ENCODE data around the gene KMT5C.

KMT5C gene

DNA sequence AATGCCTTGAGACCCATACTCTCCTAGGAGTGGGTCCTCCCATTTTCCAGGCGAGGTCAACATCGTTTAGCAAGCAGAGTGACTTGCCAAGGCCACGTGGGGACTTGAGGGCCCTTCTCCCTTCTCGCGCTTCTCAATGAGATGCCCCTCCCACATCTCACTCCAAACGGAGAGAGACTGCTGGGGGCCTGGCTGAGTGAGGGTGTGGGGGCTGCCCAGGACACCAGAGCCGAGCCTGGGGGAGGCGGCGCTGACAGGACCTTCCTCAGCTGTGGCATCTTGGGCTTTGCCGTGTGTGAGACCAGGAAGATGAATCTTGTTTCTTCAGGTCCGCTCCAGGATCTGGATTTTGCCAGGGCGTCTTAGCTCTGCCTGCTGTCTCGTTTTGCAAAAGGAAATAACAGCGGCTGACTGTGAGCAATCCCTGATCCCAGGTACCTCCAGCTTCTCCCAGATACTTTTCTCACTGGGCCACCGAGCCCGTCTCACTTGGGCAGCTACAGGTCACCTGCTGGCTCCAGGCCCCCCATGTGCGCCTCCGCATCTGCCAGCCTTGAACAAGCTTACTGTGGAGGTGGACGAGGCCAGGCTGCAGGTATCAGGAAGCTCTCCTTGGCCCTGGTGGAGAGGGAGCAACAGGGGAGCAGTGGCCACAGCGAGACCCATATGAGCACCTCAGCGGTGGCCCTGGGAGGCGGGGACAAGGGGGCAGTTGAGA, 8.8 kb downstream of the KMT5C start:
- no peak for DNase-seq

DNA sequence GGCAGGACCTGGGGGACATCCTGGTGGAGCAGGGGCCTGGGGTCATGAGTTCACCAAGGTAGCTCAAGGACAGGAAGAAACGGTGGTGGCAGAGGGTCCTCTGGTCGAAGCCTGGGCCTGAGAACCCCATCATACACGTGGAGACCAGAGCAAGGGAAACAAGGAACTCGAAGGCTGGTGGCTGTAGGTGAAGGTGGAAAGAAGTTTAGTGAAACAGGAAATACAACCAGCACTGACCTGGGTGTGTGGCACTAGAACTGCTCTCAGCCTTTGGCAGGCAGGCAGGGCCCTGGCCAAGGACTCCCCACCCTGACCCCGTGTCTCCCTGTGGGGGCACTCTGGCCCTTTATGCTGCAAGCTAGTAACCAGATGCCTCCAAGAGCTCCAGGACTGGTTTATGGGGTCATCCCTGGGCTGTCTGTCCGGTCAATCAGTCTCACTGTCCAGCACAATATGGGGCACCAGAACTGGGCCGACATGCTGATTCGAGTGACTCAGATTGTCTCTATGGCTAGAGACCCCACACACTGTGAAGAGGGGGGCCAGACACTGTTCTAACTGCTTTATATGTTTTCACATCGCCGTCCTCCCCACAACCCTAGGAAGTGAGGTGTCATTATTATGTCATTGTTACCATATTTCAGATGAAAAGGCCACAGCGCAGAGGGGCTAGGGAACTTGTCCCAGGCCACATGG, 11.1 kb downstream of the KMT5C start:
- DNase-seq = no peak

DNA sequence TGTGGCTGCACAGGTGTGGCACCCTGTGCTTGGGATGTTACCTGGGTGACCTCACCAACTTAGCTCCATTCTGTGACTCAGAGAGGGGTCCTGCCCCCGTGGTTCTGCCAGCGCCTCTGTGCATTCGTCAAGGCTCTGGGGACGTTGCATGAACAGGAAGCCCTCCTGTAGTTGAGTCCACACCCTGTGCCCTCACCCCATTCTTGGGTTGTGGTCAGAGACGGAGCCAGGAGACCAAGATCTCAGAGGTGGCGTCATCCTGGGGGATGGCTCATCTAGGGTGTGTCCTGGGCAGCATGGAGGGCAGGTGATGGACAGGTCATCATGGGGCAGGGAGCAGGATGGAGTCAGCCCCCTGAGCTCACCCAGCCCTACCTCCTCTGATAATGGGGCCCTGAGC, 12.4 kb downstream of the KMT5C start:
- DNase-seq = no peak

DNA sequence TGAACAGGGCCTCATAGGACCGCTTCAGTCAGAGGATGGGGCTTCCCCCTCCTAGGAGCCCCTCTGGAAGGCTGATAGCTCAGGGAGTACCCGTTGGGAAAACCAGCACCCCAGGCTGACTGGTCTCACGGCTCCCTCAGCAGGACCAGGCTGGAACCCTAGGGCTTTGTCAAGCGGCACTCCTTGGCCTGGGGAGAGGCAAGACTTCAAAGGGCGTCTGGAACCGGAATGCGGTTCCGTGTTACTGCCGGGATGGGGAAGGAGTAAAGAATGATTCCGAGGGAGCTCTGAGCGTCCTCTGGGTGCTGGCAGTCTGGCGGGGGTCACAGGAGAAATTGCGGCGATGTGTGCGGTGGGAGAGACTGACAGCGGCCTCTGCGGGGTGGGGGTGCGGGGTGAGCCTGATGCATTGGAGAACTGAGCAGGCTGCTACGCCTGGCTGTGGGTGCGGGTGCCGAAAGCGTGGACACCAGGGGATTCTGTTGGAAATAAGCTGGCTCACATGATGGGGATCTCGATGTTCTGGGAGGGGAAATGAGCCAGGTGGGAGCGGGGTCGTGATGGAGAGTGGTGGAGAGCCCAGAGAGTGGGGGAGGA, 13.0 kb downstream of the KMT5C start:
- no peak for DNase-seq

DNA sequence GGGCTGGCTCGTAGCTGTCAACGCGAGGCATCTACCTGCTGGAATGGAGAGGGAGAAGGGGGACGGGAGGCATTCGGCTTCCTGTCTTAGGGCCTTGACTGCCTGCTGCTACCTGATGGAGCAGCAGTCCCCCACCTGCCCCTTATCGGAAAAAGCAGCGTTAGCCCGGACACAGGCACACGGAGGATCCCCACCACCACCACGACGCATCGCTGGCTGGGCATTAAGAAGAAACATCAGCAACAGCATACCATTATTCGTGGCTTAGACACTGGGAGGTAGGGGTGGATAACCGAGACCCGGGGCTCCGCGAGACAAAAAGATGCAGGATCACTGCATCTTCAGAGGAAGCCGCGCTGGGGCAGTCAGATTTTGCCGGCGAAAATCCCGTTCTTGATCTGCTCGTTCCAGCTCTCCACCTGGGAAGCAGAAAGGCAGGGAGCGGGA, 13.7 kb downstream of the KMT5C start:
- DNase-seq = no peak

DNA sequence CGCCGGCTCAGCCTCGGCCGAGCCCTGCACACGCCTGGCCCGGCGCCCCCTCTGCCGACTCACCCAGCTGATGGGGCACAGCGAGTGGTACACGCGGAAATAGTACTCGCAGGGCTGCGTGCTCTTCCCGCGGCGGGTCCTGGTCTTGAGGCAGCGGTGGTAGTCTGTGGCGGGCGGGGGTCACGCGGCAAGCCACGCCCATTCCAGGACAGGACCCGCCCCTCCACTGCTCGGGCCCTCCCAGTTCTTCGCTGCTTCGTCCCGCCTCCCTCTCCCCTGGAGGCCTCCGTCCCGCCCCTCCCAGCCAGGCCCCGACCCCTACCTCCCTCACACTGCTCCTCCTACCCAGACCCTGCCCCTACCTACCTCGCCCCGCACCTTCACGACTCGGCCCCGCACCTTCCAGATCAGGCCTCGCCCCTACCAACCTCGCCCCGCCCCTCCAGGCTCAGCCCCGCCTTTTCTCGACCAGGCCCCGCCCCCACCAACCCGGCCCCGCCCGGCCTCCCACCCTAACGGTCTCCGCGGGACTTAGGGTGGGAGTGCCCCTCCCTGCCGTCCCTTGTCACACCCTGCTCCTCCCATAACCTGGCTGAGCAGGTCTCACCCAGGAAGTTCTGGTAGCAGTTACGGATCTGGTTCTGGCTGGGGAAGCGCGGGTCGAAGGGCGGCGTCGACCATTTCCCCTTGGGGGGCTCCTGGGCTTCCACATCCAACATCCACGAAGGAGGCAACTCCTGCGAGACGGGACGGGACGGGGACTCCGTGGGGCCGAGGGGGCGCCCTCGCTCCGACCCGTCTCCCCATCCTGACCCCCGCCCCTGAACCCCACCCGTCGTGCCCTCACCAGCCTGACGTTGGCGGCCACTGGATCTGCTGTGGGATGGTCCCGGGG, 14.4 kb downstream of the KMT5C start:
- peak; percentile 54 for DNase-seq

DNA sequence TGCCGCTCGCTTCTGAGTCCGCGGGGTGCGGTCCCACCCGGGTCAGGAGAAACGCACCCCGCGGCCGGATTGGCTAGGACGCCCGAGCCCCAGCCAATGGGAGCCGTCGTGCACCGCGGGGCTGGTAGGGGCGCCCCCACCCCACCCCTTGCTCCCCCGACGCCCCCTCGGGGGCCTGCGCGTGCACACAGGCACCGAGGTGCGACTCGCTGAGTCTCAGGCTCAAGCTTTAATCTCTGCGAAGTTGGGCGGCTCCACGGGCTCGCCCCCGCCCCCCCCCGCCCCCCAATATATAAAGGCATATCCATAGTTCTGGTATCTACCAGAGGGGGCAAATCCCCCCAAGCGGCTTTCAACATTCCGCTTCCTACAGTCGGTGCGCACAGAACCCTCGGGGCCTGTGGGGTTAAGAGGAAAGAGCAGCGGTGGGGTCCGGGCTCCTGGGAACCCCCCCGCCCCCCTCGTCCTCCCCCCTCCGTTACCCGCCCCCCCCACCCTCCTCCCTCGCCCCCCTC, 15.1 kb downstream of the KMT5C start, which contains the start of gene COX6B2:
COX6B2 (minus strand) TSS at position 22 of the 515 bp plus-strand sequence. CDS start 198 bp downstream, outside the sequence.
- no peak for DNase-seq

DNA sequence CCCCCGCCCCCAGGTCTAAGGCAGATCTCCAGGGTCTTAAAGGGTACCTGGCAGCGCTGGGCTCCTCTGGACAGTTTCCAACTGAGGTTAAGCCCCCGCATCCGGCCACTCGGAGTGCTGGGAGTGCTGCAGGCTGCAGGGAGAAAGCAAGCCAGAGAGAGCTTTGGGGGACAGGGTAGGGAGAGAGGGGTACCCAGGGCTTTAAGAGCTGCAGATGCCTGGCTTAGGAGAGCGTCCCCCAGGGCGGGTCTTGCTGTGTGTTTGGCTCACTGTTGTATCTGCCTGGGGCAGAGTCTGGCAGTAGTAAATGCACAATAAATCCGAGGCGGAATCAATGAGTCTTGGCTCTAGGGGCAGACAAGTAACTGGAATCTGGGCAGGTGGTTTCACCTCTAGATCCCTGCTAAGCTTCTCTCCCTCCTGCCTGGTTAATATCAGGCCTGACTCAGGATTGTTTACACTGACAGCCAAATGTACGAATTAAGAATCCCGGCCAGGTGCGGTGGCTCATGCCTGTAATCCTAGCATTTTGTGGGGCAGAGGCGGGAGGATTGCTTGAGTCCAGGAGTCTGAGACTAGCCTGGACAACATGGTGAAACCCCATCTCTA, 15.6 kb downstream of the KMT5C start:
- DNase-seq = no peak

DNA sequence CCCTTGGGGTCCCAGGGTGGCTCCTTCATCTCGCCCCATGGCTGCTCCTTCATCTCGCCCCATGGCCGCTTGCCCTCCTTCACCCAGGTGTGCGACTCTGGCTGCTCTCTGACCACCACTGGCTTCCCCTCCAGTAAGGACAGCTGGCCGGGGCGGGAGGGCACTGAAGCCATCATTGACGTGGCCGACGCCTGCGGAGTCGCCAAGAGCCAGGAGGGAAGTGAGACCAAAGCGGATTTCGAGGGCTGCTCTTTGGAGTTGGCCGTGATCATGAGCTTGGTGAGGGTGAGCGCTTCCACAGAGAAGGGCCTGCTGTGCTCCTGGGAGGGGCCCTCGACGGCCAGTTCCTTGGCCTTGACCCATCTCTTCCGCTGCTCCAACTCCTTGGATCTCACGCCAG, 18.8 kb downstream of the KMT5C start:
- DNase-seq = no peak

DNA sequence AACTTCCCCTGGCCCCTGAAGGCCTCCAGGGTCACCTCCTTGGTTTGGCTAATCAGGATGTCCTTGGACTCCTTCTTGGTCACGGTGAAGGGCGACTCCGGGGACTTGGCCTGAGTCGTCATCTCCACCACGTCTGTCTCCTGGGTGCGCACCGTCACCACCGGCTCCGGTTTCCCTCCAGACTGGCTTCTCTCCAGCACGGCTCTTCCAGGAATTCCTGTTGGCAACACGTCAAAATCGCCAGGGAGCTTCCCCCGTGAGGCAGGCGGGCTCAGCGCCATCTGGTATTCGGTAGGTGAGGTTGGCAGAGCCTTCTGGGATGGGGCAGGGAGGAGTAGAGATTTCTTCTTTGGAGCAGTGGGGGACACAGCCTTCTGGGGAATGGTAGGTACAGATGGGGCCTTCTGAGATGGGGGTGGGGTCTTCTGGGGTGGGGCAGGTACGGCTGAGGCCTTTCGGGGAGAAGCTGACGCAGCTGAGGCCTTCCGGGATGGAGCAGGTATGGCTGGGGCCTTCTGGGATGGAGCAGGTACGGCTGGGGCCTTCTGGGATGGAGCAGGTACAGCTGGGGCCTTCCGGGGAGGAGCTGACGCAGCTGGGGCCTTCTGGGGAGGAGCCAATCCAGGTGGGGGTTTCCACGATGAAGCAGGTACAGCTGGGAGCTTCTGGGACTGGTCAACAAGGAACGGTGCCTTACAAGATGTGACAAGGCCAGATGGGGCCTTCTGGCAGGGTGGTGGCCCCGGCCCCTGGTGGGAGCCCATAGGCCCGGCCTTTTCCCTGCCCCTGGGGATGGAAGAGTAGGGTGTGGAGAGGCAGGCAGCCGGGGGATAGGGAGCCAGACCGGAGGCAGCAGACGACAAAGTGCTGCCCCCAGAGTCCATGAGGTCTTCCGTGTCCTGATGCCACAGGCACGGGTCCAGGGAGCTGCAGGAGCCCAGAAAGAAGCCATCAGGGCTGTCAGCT, 19.6 kb downstream of the KMT5C start:
- DNase-seq = no peak

DNA sequence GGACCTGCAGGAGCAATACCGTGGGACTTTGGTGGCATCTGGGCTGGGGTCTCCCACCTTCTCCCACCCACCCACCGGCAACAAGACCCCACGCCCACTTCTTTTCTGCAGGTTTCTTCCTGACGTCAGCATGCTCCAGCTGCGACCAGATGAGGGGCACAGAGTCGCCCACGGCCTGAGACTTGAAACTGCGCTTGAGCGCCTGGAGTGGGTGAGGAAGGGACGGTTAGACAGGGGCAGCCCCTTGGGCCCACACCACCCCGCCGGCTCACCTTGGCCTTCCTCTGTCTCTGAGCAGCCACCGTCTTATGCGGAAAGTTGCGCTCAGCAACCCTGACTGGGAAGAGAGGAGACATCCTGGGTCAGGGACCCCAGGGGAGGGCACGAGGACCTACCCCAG, 21.2 kb downstream of the KMT5C start:
- DNase-seq = no peak

DNA sequence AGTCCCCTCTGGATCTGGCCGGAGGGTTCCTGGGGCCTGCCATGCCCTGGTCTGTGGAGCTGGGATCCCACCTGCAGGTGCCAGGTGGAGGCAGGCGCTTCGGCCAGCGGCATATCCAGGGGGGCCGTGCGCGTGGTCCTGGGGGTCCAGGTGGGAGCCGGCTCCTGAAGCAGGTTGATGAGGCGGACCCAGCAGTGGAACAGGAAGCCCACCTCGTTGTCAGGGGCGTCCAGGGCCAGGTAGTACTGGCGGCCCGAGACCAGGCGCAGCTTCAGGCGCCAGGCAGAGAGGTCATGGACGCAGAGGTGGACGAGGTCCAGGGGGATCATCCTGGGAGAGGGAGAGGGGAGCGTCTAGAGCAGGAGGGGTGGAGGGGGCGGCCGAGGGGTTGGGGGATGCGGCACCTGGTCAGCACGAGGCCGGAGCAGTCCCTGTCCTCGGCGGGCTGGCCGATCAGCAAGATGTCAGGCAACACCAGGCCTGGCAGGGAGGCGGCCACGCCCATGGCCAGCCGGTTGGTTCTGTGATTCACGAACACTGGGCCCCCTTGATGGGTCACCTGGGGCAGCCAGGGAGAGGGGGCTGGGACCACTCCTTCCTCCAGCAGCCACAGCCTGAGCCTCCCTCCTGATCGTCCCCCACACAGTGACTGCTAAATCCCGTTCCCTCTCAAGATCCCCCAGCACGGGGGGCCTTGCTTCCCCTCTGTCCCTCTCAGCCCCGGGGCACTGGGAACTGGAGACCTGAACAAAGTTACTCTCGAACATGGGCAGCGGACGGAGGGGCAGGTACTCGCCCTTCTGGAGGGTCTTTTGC, 22.7 kb downstream of the KMT5C start:
- no peak for DNase-seq

DNA sequence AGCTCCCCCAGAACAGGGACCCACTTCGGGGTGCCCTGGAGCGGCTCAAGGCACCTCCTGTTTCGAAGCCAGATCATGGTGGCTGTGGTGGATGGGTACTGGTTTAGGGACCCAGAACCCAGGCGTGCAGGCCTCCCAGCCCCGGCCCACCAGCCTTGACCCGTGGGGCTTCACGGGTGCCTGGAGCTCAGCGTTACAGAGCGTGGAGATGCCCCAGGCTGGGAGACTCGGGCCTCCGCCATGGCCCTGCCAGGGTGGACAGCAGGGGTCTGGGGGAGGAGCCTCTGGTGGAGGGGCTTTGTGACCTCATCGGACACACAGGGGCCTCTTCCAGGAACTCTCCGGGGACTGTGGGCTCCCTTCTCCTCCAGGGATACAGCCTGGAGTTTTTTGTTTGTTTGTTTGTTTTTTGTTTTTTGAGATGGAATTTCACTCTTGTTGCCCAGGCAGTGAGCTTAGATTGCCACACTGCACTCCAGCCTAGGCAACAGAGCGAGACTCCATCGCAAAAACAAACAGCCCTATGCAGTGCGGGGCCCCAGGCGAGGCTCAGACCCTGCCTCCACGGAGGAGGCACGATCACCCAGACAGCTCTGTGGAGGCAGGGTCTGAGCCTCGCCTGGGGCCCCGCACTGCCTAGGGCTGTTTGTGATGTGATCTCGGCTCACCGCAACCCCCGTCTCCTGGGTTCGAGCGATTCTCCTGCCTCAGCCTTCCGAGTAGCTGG, 23.5 kb downstream of the KMT5C start, which contains the start of gene GARIN5B:
GARIN5B (minus strand) TSS at position 271 of the 727 bp plus-strand sequence; CDS start at position 77, 194 bp downstream.
- no peak for DNase-seq

DNA sequence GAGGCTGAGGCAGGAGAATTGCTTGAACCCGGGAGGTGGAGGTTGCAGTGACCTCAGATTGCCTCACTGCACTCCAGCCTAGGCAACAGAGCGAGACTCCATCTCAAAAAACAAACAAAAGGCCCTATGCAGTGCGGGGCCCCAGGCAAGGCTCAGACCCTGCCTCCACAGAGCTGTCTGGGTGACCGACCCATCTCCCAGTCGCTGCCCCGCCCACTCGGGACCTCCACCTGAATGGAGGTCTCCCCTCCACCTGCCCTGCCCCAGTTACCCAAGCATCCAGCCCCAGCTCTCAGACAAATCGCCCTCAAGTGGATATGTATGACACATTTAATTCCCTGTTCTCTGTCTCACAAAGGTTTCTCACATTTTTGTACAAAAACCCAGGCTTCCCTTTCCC, 25.6 kb downstream of the KMT5C start:
- no peak for DNase-seq

DNA sequence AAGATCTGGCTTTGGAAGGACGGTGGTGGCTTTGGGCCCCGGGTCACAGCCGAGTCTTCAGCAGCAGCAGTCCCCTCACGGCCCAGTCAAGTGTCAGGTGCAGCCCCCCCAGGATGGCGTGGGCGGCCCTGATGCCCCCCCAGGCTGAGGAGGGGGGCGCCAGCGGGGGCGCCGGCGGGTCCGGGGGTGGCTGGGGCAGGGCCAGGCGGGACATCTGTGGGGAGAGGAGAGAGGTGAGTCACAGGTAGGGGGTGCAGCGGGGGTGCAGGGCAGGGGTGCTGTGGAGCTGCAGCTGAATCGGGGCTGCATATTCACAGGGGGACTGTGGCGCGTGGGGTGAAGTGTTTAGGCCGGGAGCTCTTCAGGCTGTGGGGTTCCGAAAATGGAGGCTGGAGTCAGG, 26.3 kb downstream of the KMT5C start:
- DNase-seq = no peak

DNA sequence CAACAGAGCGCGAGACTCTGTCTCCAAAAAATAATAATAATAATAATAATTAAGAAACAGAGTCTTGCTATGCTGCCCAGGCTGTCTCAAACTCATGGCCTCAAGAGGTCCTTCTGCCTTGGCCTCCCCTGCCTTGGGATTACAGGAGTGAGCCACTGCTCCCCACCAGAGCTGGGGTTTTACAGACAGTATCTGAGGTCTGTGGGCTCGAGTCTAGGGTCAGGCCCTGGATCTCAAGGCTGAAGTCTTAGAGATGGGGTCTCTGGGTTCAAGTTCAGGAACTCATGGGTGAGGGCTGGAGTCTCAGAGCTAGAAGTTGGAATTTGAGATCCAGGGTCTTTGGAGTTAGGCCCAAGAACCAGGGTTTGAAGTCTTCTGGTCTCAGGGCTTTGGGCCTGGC, 27.1 kb downstream of the KMT5C start:
- DNase-seq = no peak

DNA sequence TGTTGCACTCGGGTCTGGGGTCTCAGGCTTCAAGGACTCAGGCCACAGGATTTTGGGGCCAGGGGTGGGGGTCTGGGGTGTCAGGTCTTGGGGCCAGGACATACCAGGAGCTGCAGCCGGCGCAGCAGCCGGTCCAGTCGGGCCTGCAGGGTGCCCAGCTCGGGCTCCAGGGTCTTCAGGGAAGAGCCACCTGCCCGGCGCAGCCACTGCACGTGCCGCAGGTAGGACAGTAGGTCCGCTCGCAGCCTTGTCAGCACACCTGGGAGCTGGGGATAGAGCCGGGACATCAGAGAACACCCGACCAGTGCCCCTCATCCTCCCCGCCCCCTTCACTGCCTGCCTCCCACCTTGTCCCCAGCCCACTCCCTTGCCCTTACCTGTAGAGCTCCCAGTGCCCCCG, 28.4 kb downstream of the KMT5C start:
- DNase-seq = no peak

DNA sequence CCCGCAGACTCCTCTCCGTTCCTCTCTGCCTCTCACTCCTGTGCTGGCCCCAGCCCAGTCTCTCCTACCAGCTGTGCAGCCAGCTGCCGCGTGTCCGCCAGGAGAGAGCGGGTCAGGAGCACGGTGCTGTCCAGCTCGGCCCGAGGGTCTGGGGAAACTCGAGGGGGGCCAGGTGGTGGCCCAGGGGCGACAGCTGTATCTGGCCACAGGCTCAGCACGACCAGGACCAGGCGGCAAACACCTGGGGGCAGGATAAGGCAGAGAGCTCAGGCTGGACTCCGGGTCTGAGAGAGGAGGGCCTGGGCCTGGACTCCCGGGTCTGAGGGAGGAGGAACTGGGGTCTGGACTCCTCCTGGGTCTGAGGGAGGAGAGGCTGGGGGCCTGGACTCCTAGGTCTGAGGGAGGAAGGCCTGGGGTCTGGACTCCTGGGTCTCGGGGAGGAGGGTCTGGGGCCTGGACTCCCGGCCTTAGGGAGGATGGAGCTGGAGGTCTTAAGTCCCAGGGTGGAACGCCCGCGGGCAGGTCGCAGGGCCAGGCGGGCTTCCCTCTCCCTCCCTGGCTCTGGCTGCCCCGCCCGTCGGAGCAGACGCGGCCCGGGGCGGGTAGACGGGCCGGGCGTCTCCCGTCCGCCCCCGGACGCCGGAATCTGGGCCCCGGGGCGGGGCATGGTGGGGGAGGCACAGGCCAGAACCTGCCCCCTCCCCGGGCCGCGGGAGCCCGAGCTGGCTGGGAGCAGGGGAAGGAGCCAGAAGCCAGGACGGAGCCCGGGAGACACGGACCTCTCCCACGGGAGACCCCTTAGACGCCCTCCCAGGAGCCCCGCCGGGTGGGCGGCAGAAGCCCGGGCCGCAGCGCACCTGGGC, 29.3 kb downstream of the KMT5C start:
- no peak for DNase-seq
